ENCODE measurements around the gene PDZRN3. TPM values are rescaled to one million over a fixed set of nuclear protein-coding genes. Genes with fewer than 3 reads are reported as not detected.

PDZRN3 gene
- polyA plus RNA-seq, 2 of the 4 experiments (the other 2 are of a cell fraction) = not detected

- H3K27ac ChIP-seq = no peak overlapping the region
- H3K4me2 ChIP-seq = no peak overlapping the region
- H3K9me3 ChIP-seq = no peaks in the 10 kb centered on the region
- H3K4me3 ChIP-seq = no peak overlapping the region
- FAIRE-seq = no peak
- DNase-seq (ENCODE audit: low read depth in 1 of 2, low spot score in 1 of 2) = no peak
- WGBS (ENCODE audit: missing lambda C conversion rate) = 13% methylated on average over 4 of the region's 4 CpGs
- ATAC-seq = no peak
- TF ChIP-seq FOSB (CRISPR knock-in tag; IDR thresholded peaks at IDR 0.05) (no peak), CEBPB (IDR thresholded peaks at IDR 0.05) (no peak), RFX5 (IDR thresholded peaks at IDR 0.05) (no peak), ATOH8 (CRISPR knock-in tag; IDR thresholded peaks at IDR 0.05; ENCODE audit: low read depth) (no peak), CHD4 (IDR thresholded peaks at IDR 0.05; ENCODE audit: borderline replicate concordance) (no peak), RAD21 (conservative IDR thresholded peaks at IDR 0.05 in 1 of 2, IDR thresholded peaks at IDR 0.05 in 1 of 2) (no peak), HEYL (CRISPR knock-in tag; IDR thresholded peaks at IDR 0.05) (no peak), BHLHE40 (IDR thresholded peaks at IDR 0.05; ENCODE audit: low read depth, low read length) (no peak), TFCP2L1 (CRISPR knock-in tag; IDR thresholded peaks at IDR 0.05) (no peak), KDM1A (IDR thresholded peaks at IDR 0.05; ENCODE audit: low read depth) (no peak), MAZ (IDR thresholded peaks at IDR 0.05; ENCODE audit: borderline replicate concordance, low read depth, low read length) (no peak), JUN (IDR thresholded peaks at IDR 0.05) (no peak), HDAC2 (IDR thresholded peaks at IDR 0.05) (no peak)
- TF ChIP-seq, protein P1, sequence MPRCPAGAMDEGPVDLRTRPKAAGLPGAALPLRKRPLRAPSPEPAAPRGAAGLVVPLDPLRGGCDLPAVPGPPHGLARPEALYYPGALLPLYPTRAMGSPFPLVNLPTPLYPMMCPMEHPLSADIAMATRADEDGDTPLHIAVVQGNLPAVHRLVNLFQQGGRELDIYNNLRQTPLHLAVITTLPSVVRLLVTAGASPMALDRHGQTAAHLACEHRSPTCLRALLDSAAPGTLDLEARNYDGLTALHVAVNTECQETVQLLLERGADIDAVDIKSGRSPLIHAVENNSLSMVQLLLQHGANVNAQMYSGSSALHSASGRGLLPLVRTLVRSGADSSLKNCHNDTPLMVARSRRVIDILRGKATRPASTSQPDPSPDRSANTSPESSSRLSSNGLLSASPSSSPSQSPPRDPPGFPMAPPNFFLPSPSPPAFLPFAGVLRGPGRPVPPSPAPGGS (IDR thresholded peaks at IDR 0.05) = no peak
- no peaks in the 10 kb centered on the region for H3K4me1 ChIP-seq
- ChIA-PET CTCF (no interaction called here), POLR2A (no interaction called here)
Measured at GRCh38 chr3:73601011-73601410, 23.7 kb downstream of the PDZRN3 start.

GRCh38 chr3:73600293-73600938 is 24.3 kb downstream of the PDZRN3 start:
- Histone ChIP-seq H3K4me2 (no peak overlapping the region), H3K4me1 (no peaks in the 10 kb centered on the region), H3K9me3 (no peaks in the 10 kb centered on the region), H3K4me3 (no peak overlapping the region), H3K27ac (no peak overlapping the region)
- 2% methylated on average over 5 of the region's 5 CpGs for WGBS (ENCODE audit: missing lambda C conversion rate)
- no peak for TF ChIP-seq GATA3 (IDR thresholded peaks at IDR 0.05; ENCODE audit: borderline replicate concordance)
- no peak for TF ChIP-seq ESRRA (IDR thresholded peaks at IDR 0.05; ENCODE audit: borderline replicate concordance, low read length)
- no peak for TF ChIP-seq RFX5 (IDR thresholded peaks at IDR 0.05)
- TF ChIP-seq CBX8 (IDR thresholded peaks at IDR 0.05) = no peak
- FAIRE-seq (no peak), DNase-seq (ENCODE audit: low read depth in 1 of 2, low spot score in 1 of 2) (no peak), ATAC-seq (no peak)
- ChIA-PET POLR2A (no interaction called here), CTCF (no interaction called here)

GRCh38 chr3:73599605-73600004 is 25.1 kb downstream of the PDZRN3 start:
- ChIA-PET CTCF (no interaction called here), POLR2A (no interaction called here)
- DNase-seq (ENCODE audit: low read depth in 1 of 2, low spot score in 1 of 2) (no peak), FAIRE-seq (no peak), ATAC-seq (no peak)
- 44% methylated on average over 3 of the region's 3 CpGs for WGBS (ENCODE audit: missing lambda C conversion rate)
- no peaks in the 10 kb centered on the region for H3K4me1 ChIP-seq
- H3K4me2 ChIP-seq = no peak overlapping the region
- no peak overlapping the region for H3K27ac ChIP-seq
- TF ChIP-seq, protein P1 (IDR thresholded peaks at IDR 0.05) = no peak
- TF ChIP-seq KDM5A (IDR thresholded peaks at IDR 0.05) (no peak), ZSCAN20 (CRISPR knock-in tag; IDR thresholded peaks at IDR 0.05) (no peak), EHF (CRISPR knock-in tag; IDR thresholded peaks at IDR 0.05) (no peak), ATOH8 (CRISPR knock-in tag; IDR thresholded peaks at IDR 0.05; ENCODE audit: low read depth) (no peak), NPAS2 (CRISPR knock-in tag; IDR thresholded peaks at IDR 0.05; ENCODE audit: borderline replicate concordance) (no peak), HOXB13 (CRISPR knock-in tag; IDR thresholded peaks at IDR 0.05; ENCODE audit: low read depth) (no peak)
- no peak overlapping the region for H3K4me3 ChIP-seq
- no peaks in the 10 kb centered on the region for H3K9me3 ChIP-seq
